Measurements from ENCODE around the gene CYP8B1. TPM values are rescaled to one million over a fixed set of nuclear protein-coding genes. Genes with fewer than 3 reads are reported as not detected.

CYP8B1 gene
- total RNA-seq, 4 donors from 2014 or later = 0.19 to 0.36 TPM; not detected in 2

GRCh38 chr3:42898896-42899675 is 23.4 kb upstream of the CYP8B1 start:
- ATAC-seq (ENCODE audit: low FRiP score) = no peak
- DNase-seq (ENCODE audit: low spot score) = no peak
- no peak for TF ChIP-seq CTCF (IDR thresholded peaks at IDR 0.05)

- no peak for ATAC-seq (ENCODE audit: low FRiP score)
- DNase-seq (ENCODE audit: low spot score) = no peak
- no peak for TF ChIP-seq CTCF (IDR thresholded peaks at IDR 0.05)
Observed at GRCh38 chr3:42895580-42895868, 19.8 kb upstream of the CYP8B1 start.

GRCh38 chr3:42894698-42895579 is 19.3 kb upstream of the CYP8B1 start:
- DNase-seq (ENCODE audit: low spot score) = no peak
- ATAC-seq (ENCODE audit: low FRiP score) = no peak
- TF ChIP-seq CTCF (IDR thresholded peaks at IDR 0.05) = no peak

- DNase-seq (ENCODE audit: low spot score) (no peak), ATAC-seq (ENCODE audit: low FRiP score) (no peak)
- no peak for TF ChIP-seq CTCF (IDR thresholded peaks at IDR 0.05)
Observed at GRCh38 chr3:42892807-42893206, 17.1 kb upstream of the CYP8B1 start.

- no peak for TF ChIP-seq CTCF (IDR thresholded peaks at IDR 0.05)
- ATAC-seq (ENCODE audit: low FRiP score) = no peak
- DNase-seq (ENCODE audit: low spot score) = no peak
Observed at GRCh38 chr3:42892169-42892568, 16.5 kb upstream of the CYP8B1 start.

GRCh38 chr3:42891042-42891441 is 15.4 kb upstream of the CYP8B1 start:
- no peak for TF ChIP-seq CTCF (IDR thresholded peaks at IDR 0.05)
- ATAC-seq (ENCODE audit: low FRiP score) = no peak
- DNase-seq (ENCODE audit: low spot score) = no peak

All from omental fat pad (tissue), 4 donors.